HG03025 (cell line): Measurements from ENCODE around the gene ABHD2.

Experiments used
- ATAC-seq: cut with Tn5 transposase; IDR thresholded peaks from one replicate; pipeline ENCODE4 v1.9.1; 2021; ENCODE audit warnings: mild to moderate bottlenecking, moderate library complexity; ENCODE audit not compliant: unreplicated experiment, low FRiP score

ABHD2 gene

DNA sequence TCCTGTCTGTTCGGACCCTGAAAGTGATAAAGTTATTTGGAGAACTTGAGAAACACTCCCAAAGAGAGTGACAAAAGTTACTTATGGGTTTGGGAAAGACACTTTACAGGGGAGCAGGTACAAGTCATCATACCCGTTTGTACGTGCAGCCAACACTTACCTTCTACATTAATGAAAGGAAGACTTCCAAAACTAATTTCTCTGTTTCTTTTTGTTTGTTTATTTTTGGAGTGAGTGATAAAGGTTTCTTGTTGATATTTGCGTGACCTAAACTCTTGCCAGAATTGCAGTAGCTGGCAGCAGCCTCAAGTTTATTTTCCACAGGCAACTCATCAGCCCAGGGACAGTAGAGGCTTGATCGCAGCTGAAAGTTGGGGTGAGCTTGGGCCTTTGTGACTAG is 8.4 kb downstream of the ABHD2 start:
- ATAC-seq: no peak

DNA sequence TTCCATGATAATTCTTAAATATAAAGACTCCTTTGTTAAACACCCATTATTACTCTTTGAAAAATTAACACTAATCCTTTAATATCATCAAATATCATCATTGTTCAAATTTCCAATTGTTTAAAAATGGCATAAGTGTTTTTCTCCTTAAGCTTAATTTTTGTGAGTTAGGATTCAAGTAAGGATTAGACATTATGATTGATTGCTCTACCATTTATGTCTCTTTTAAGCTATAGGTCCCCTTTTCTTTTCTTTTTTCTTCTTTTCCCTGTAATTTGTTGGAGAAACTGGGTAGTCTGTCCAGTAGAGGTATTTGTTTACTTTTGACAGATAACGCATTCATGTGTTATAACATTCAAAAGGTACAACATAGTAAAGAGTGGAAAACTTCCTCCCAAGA is 9.1 kb downstream of the ABHD2 start:
- ATAC-seq: no peak

DNA sequence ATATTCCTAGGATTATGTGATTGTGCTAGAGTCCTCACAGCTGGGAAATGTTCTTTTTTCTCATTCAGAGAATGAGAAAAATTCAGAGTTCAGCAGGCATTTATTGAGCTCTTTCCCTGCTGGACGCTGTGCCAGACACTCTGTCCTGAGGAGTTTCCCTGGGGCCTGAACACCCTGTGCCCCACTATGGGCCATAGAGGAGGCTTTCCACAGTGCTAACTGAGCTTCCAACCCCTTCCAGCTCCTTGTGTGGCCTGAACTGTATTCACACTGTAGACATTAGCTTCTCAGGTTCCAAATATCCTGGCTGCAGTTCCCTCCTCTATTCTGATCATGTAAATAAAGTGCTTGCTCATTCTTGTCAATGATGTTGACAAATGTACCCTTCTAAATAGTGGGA is 10.0 kb downstream of the ABHD2 start:
- no peak for ATAC-seq

DNA sequence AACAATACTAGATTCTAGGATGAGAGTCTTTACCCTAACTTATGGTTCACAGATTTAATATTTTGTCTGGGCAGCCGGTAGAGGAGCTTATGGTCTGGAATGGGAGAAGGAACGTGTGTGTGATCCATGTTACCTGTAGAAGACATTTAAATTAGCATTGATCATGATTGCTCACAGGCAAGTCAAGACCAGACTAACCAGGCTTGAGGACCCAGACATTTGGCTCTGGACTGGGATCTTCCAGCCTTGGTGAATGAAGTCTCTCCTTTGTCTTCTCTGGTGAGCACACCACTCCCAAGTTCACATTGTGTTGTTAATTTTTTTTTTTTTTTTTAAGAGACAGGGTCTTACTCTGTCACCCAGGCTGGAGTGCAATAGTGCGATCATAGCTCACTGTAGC is 11.7 kb downstream of the ABHD2 start:
- no peak for ATAC-seq

DNA sequence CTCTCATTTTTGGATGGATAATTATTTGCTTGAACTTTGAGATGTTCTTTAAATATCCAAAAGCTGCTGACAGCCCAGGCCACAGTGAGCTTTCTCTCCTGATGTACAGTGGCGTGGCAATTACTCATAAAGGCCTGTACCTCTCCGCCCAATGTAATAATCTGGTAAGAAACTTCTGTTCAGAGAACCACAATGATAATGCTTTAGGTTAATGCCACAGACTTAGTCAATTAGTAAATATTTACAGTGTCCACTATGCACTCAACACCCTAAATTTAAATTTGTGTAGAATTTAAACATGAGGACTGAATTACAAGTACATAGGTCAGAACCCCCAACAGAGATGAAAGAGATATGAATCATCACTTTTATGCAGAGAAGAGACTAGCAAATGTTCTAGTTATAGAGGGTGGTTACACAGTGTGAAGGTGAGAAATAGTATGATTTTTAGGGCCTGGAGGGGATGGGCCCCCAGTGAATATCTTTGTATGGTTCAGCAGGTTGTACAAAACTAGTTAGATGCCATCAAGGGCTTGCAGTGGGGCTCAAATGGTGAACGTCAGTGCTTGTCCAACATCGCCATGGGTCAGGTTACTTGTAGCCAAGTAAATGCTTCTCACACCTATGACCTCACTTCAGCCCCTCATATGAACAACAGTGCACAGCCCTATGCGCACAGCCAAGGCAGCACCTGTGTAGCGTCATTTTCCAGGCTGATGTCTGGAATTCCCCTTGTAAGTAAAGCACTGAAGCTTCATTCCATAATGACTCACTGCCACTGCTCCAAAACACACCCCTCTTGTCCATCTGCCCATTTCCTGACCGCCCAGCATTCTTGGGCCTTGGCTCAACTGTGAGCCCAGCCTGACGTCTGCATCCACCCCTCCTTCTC is 13.3 kb downstream of the ABHD2 start:
- no peak for ATAC-seq

- no peak for ATAC-seq
These were observed 15.4 kb downstream of the ABHD2 start for GRCh38 chr15:89103481-89104171.

DNA sequence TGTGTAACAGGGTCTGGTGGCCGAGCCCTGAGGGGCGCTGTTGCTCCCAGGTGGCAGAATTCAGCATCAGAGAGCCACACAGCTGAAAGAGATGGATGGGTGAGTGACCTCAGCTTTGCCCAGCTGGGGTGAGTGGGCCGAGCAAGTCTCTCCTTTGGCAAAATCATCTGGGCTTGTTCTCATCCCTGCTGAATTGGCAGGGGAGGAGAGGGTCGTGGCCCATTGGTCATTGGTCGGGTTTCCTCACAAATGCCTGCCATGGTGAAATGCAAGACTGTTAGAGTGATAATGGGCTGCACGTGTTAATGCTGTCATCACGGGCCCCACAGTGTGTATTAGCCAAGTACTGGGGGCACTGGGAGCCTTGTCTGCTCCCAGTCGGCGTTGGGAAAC is 15.9 kb downstream of the ABHD2 start:
- no peak for ATAC-seq

GRCh38 chr15:89105147-89105546 is 16.9 kb downstream of the ABHD2 start:
- no peak for ATAC-seq

- ATAC-seq: no peak
These were observed 17.9 kb downstream of the ABHD2 start for GRCh38 chr15:89106200-89106599.

GRCh38 chr15:89107984-89108383 is 19.7 kb downstream of the ABHD2 start:
- no peak for ATAC-seq

GRCh38 chr15:89108835-89109234 is 20.6 kb downstream of the ABHD2 start:
- no peak for ATAC-seq

DNA sequence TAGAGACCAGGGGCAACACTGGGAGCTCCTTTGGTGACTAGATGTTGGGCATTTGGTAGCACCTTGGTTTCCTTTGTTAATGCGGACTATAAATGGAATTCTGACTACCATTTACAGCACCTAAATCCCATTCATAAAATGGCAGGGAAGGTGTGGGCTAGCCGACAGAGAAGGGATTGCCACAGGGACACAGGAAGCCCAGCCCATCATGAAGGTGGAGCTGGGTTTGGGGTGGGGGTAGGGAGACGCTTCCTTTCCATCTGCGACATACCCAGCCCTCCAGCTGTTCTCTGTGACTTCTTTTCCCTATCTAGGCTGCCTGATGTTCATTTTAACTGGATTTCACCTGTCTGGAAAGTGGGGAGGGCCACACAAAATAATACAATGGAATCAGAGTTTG is 21.0 kb downstream of the ABHD2 start:
- no peak for ATAC-seq

DNA sequence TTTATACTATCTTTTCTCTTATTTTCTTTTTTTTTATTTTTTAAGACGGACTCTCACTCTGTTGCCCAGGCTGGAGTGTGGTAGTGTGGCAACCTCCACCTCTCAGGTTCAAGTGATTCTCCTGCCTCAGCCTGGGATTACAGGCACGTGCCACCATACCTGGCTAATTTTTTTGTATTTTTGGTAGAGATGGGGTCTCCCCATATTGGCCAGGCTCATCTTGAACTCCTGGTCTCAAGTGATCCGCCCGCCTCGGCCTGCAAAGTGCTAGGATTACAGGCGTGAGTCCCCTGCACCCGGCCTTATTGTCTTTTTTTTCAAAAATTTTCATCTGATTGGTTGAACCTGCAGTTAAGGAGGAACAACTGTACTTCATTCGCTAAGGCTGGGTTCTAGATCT is 21.8 kb downstream of the ABHD2 start:
- no peak for ATAC-seq

GRCh38 chr15:89111352-89111751 is 23.1 kb downstream of the ABHD2 start:
- ATAC-seq: no peak

DNA sequence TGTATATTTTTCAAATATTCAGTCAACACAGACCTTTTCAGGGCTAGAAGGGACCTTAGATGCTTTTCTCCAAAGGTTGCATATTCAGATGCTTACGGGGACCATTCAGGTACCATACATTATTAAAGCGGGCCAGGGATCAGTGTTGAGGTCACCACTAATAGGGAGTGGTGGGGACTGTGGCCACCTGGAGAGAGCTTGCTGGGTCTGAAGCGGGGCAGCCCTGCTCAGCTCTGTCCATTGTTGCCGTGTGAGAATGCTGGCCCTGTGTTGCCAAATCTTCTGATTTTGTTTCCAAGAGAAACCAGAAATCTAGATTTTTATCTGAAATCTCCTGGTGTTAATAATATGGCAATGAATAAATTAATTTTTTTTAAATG is 23.7 kb downstream of the ABHD2 start:
- ATAC-seq: no peak

- peak; percentile 68 for ATAC-seq
These were observed 24.2 kb downstream of the ABHD2 start for GRCh38 chr15:89112341-89112971.

GRCh38 chr15:89113296-89114024 is 25.2 kb downstream of the ABHD2 start:
- ATAC-seq: no peak

- no peak for ATAC-seq
These were observed 26.7 kb downstream of the ABHD2 start for GRCh38 chr15:89114990-89115389.

- ATAC-seq: no peak
These were observed 27.3 kb downstream of the ABHD2 start for GRCh38 chr15:89115547-89115946.

GRCh38 chr15:89116404-89116803 is 28.1 kb downstream of the ABHD2 start:
- no peak for ATAC-seq

DNA sequence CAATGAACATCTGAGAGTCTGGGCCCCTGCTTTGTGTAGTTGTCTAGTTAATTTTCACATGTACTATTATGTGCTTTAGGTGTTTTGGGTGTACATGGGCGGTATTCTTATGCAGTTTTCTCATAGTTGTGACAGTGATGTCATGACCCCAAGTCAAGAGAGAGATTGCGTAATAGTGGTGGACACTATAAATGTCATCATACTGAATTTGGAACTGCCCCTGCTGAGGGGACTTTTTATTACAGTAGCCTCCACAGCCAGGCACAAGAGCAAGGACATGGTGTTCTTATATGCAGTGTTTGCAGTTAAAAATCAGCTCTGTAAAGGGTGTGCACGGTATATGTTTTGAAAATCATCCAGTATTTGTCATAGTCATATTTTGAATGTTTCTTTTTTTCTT is 29.5 kb downstream of the ABHD2 start:
- ATAC-seq: no peak
